HEK293 (cell line): Measurements from ENCODE around the gene ATP2B3.

Source experiments
- CTCF ChIA-PET: fragments of 350-600 bp; formaldehyde crosslinking; extraction: SDS; loops from one replicate; lab custom pipeline; 2021; ENCODE audit warnings: antibody characterized with exemption; lab: Yijun Ruan, JAX
- POLR2A ChIA-PET: fragments of 300-600 bp; formaldehyde crosslinking; extraction: SDS; loops from one replicate; lab custom pipeline; 2020; ENCODE audit warnings: antibody characterized with exemption, inconsistent platforms; lab: Yijun Ruan, JAX
- H3K27ac ChIP-seq: fragments of 200-500 bp; sonication (Bioruptor generic); 2 replicates; pipeline ENCODE4 v1.5.1; 2014; ENCODE audit warnings: low read depth, low read length, control low read depth, inconsistent platforms; ENCODE audit errors: extremely low read depth
- H3K36me3 ChIP-seq, 2 experiments: fragments of 200-500 bp in 1 of 2; sonication (Bioruptor generic) in 1 of 2; 1 replicate in 1 of 2; 2 replicates in 1 of 2; pipeline ENCODE4 v1.5.1; 2014 to 2017; ENCODE audit warnings: inconsistent platforms in 2 of 2, low read length in 2 of 2; ENCODE audit not compliant: control insufficient read depth in 2 of 2, insufficient read depth in 1 of 2
- H3K4me1 ChIP-seq: fragments of 200-500 bp; sonication (Bioruptor generic); 2 replicates; pipeline ENCODE4 v1.5.1; 2014; ENCODE audit warnings: mild to moderate bottlenecking, low read length, inconsistent platforms; ENCODE audit not compliant: control insufficient read depth, insufficient read depth
- H3K4me3 ChIP-seq: 2 replicates; pipeline ENCODE4 v1.5.1; 2011; ENCODE audit warnings: low read depth, mild to moderate bottlenecking, control low read depth, low read length, moderate library complexity
- H3K9me3 ChIP-seq: fragments of 200-500 bp; sonication (Bioruptor generic); 2 replicates; pipeline ENCODE4 v1.5.1; 2014; ENCODE audit warnings: low read depth, low read length, inconsistent platforms; ENCODE audit not compliant: control insufficient read depth, insufficient read depth
- EGR2 ChIP-seq: fragments of 450-650 bp; formaldehyde crosslinking; IDR thresholded peaks from 2 replicates; pipeline ENCODE4 v1.5.1; 2016; ENCODE audit warnings: low read depth, missing biosample characterization, missing genetic modification characterization
- FEZF1 ChIP-seq: fragments of 450-650 bp; formaldehyde crosslinking; IDR thresholded peaks from 2 replicates; pipeline ENCODE4 v1.5.1; 2016; ENCODE audit warnings: missing biosample characterization, missing genetic modification characterization
- GFI1B ChIP-seq: fragments of 450-650 bp; formaldehyde crosslinking; IDR thresholded peaks from 2 replicates; pipeline ENCODE4 v1.5.1; 2016; ENCODE audit warnings: missing biosample characterization, missing genetic modification characterization
- KLF1 ChIP-seq: fragments of 450-650 bp; formaldehyde crosslinking; IDR thresholded peaks from 2 replicates; pipeline ENCODE4 v1.5.1; 2016; ENCODE audit warnings: missing biosample characterization, missing genetic modification characterization
- KLF10 ChIP-seq: fragments of 450-650 bp; IDR thresholded peaks from 2 replicates; pipeline ENCODE4 v1.5.1; 2018; ENCODE audit warnings: missing biosample characterization, mild to moderate bottlenecking, missing genetic modification characterization
- KLF16 ChIP-seq: fragments of 450-650 bp; formaldehyde crosslinking; IDR thresholded peaks from 2 replicates; pipeline ENCODE4 v1.5.1; 2017; ENCODE audit warnings: missing biosample characterization, missing genetic modification characterization
- ZFHX2 ChIP-seq: fragments of 450-650 bp; formaldehyde crosslinking; conservative IDR thresholded peaks from 2 replicates; pipeline ENCODE4 v1.5.1; 2016; ENCODE audit warnings: missing biosample characterization, missing genetic modification characterization
- ZIC2 ChIP-seq: fragments of 450-650 bp; formaldehyde crosslinking; IDR thresholded peaks from 2 replicates; pipeline ENCODE4 v1.5.1; 2016; ENCODE audit warnings: missing biosample characterization, missing genetic modification characterization
- ZNF169 ChIP-seq: fragments of 450-650 bp; formaldehyde crosslinking; IDR thresholded peaks from 2 replicates; pipeline ENCODE4 v1.5.1; 2016; ENCODE audit warnings: missing biosample characterization, missing genetic modification characterization
- ZNF2 ChIP-seq: fragments of 450-650 bp; formaldehyde crosslinking; IDR thresholded peaks from 2 replicates; pipeline ENCODE4 v1.5.1; 2016; ENCODE audit warnings: missing biosample characterization, missing genetic modification characterization
- ZNF211 ChIP-seq: fragments of 450-650 bp; formaldehyde crosslinking; IDR thresholded peaks from 2 replicates; pipeline ENCODE4 v1.5.1; 2016; ENCODE audit warnings: low read depth, missing biosample characterization, missing genetic modification characterization
- ZNF354C ChIP-seq: fragments of 450-650 bp; formaldehyde crosslinking; IDR thresholded peaks from 2 replicates; pipeline ENCODE4 v1.5.1; 2016; ENCODE audit warnings: missing biosample characterization, missing genetic modification characterization, low read depth, borderline replicate concordance
- ZNF558 ChIP-seq: fragments of 450-650 bp; formaldehyde crosslinking; IDR thresholded peaks from 2 replicates; pipeline ENCODE4 v1.5.1; 2016; ENCODE audit warnings: missing biosample characterization, missing genetic modification characterization
- ZNF626 ChIP-seq: fragments of 450-650 bp; sonication (Bioruptor Pico); formaldehyde crosslinking; IDR thresholded peaks from 2 replicates; pipeline ENCODE4 v1.5.1; 2018; ENCODE audit warnings: missing biosample characterization, missing genetic modification characterization, inconsistent platforms
- ZNF654 ChIP-seq: fragments of 450-650 bp; formaldehyde crosslinking; IDR thresholded peaks from 2 replicates; pipeline ENCODE4 v1.5.1; 2016; ENCODE audit warnings: low read depth, missing biosample characterization, missing genetic modification characterization
- TF ChIP-seq, protein P1 (sequence below): fragments of 450-650 bp; formaldehyde crosslinking; IDR thresholded peaks from 2 replicates; pipeline ENCODE4 v1.5.1; 2016; ENCODE audit warnings: missing biosample characterization, missing genetic modification characterization
- TF ChIP-seq, protein P2 (sequence below): fragments of 450-650 bp; formaldehyde crosslinking; IDR thresholded peaks from 2 replicates; pipeline ENCODE4 v1.5.1; 2016; ENCODE audit warnings: missing biosample characterization, missing genetic modification characterization, borderline replicate concordance
- TF ChIP-seq, protein P3 (sequence below): fragments of 450-650 bp; formaldehyde crosslinking; IDR thresholded peaks from 2 replicates; pipeline ENCODE4 v1.5.1; 2016; ENCODE audit warnings: missing biosample characterization, missing genetic modification characterization

Gene ATP2B3

DNA sequence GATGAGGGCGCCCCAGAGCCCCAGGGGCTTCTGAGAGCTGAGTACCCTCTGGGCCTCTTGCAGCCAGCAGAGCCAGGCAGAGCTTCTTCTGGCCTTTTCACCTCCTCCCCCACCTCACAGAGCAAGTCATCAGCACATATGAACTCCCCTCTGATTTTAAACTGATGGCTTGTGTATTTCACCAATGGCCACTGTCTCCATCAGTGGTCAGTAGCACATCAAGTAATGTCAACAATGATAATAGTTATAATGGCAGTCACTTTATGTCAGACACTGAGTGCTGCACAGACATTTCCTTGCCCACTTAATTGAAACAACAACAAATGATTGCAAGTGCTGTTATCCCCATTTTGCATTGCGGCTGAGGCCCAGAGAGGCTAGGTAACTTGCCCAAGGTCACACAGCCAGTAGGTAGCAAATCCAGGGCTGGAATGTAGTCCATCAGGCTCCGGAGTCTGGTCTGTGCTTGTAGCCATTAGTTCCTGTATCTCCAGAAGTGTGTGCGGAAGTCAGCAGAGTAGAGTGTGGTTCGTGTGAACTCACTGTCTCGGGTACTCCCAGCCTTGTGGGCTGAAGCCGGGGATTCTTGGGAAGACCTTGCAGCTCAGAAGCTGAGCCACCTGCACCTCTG lies 3.0 kb downstream of the ATP2B3 start (continued):
- TF ChIP-seq, protein P1, sequence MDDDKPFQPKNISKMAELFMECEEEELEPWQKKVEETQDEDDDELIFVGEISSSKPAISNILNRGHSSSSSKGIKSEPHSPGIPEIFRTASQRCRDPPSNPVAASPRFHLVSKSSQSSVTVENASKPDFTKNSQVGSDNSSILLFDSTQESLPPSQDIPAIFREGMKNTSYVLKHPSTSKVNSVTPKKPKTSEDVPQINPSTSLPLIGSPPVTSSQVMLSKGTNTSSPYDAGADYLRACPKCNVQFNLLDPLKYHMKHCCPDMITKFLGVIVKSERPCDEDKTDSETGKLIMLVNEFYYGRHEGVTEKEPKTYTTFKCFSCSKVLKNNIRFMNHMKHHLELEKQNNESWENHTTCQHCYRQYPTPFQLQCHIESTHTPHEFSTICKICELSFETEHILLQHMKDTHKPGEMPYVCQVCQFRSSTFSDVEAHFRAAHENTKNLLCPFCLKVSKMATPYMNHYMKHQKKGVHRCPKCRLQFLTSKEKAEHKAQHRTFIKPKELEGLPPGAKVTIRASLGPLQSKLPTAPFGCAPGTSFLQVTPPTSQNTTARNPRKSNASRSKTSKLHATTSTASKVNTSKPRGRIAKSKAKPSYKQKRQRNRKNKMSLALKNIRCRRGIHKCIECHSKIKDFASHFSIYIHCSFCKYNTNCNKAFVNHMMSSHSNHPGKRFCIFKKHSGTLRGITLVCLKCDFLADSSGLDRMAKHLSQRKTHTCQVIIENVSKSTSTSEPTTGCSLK = no peak

DNA sequence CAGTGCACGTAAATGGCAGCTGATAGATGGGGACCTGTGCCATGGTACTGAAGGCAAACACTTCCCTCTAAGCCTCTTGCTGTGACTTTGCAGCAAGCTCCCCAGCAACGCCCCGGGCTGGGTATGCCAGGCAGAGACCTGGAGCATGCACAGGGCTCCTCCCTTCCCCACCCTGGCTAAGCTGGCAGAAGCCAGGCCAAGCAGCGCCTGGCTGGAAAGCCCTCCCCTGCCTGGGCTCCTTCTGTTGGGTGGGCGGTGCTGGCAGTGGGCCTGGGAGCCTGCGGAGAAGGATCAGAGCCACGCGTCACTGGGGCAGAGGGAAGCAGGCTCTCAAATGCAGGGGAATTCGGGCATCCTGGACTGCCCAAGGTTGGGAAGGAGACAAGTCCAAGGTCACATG lies 3.6 kb downstream of the ATP2B3 start:
- no peak overlapping the region for H3K27ac ChIP-seq
- CTCF ChIA-PET = interaction anchor here (1.0 to 1.4 kb wide), 2 partner anchors 30 to 146 kb away, joined by 3 to 5 read pairs; no protein-coding TSS in a partner anchor
- TF ChIP-seq, protein P2, sequence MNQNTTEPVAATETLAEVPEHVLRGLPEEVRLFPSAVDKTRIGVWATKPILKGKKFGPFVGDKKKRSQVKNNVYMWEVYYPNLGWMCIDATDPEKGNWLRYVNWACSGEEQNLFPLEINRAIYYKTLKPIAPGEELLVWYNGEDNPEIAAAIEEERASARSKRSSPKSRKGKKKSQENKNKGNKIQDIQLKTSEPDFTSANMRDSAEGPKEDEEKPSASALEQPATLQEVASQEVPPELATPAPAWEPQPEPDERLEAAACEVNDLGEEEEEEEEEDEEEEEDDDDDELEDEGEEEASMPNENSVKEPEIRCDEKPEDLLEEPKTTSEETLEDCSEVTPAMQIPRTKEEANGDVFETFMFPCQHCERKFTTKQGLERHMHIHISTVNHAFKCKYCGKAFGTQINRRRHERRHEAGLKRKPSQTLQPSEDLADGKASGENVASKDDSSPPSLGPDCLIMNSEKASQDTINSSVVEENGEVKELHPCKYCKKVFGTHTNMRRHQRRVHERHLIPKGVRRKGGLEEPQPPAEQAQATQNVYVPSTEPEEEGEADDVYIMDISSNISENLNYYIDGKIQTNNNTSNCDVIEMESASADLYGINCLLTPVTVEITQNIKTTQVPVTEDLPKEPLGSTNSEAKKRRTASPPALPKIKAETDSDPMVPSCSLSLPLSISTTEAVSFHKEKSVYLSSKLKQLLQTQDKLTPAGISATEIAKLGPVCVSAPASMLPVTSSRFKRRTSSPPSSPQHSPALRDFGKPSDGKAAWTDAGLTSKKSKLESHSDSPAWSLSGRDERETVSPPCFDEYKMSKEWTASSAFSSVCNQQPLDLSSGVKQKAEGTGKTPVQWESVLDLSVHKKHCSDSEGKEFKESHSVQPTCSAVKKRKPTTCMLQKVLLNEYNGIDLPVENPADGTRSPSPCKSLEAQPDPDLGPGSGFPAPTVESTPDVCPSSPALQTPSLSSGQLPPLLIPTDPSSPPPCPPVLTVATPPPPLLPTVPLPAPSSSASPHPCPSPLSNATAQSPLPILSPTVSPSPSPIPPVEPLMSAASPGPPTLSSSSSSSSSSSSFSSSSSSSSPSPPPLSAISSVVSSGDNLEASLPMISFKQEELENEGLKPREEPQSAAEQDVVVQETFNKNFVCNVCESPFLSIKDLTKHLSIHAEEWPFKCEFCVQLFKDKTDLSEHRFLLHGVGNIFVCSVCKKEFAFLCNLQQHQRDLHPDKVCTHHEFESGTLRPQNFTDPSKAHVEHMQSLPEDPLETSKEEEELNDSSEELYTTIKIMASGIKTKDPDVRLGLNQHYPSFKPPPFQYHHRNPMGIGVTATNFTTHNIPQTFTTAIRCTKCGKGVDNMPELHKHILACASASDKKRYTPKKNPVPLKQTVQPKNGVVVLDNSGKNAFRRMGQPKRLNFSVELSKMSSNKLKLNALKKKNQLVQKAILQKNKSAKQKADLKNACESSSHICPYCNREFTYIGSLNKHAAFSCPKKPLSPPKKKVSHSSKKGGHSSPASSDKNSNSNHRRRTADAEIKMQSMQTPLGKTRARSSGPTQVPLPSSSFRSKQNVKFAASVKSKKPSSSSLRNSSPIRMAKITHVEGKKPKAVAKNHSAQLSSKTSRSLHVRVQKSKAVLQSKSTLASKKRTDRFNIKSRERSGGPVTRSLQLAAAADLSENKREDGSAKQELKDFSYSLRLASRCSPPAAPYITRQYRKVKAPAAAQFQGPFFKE (tag by site-specific recombination) = no peak
- TF ChIP-seq ZNF2 = no peak
- TF ChIP-seq KLF1 (tag by site-specific recombination) = peak; percentile 69
- no peak for TF ChIP-seq ZNF626
- peak; percentile 78 for TF ChIP-seq ZFHX2 (tag by site-specific recombination)
- no peak for TF ChIP-seq ZNF211
- TF ChIP-seq ZNF654 (tag by site-specific recombination) = no peak
- TF ChIP-seq KLF16 (tag by site-specific recombination) = no peak
- peak; percentile 55; the same call in 1 of the 2 replicates for TF ChIP-seq ZIC2 (tag by site-specific recombination)
- peak; percentile 51 for TF ChIP-seq EGR2 (tag by site-specific recombination)
- no peak for TF ChIP-seq ZNF354C (tag by site-specific recombination)
- no peak for TF ChIP-seq ZNF169 (tag by site-specific recombination)
- H3K9me3 ChIP-seq = no peaks in the 10 kb centered on the region
- H3K4me3 ChIP-seq = no peak overlapping the region
- no peaks in the 10 kb centered on the region for H3K4me1 ChIP-seq
- POLR2A ChIA-PET = no interaction called here
- H3K36me3 ChIP-seq = no peaks in the 10 kb centered on the region

DNA sequence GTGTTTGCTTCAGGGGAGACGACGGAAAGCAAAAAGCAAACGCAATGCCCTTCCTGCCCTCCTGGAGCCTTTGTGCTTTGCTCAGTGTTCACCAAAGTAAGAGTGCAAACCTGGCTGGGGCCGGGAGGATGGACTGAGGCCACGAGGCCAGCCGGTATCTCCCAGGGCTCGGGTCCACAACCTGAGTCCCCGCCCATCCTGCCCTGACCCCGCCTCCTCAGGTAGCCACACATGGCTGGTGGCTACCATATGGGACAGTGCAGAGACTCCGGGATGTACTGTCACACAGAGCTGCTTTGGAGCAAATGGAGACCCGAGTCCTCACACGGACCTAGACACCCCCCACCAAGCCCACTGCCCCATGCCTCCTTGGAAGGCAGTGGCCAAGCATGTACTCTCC lies 4.8 kb downstream of the ATP2B3 start:
- no peak overlapping the region for H3K27ac ChIP-seq
- ChIA-PET CTCF (interaction anchor here (1.4 kb wide), 1 partner anchor 17 kb away, joined by 4 read pairs; no protein-coding TSS in a partner anchor), POLR2A (no interaction called here)
- no peaks in the 10 kb centered on the region for H3K36me3 ChIP-seq
- H3K4me3 ChIP-seq = no peak overlapping the region
- TF ChIP-seq GFI1B (tag by site-specific recombination) (no peak), ZIC2 (tag by site-specific recombination) (no peak), FEZF1 (tag by site-specific recombination) (no peak), KLF10 (tag by site-specific recombination) (no peak), ZNF558 (no peak)
- TF ChIP-seq, protein P3, sequence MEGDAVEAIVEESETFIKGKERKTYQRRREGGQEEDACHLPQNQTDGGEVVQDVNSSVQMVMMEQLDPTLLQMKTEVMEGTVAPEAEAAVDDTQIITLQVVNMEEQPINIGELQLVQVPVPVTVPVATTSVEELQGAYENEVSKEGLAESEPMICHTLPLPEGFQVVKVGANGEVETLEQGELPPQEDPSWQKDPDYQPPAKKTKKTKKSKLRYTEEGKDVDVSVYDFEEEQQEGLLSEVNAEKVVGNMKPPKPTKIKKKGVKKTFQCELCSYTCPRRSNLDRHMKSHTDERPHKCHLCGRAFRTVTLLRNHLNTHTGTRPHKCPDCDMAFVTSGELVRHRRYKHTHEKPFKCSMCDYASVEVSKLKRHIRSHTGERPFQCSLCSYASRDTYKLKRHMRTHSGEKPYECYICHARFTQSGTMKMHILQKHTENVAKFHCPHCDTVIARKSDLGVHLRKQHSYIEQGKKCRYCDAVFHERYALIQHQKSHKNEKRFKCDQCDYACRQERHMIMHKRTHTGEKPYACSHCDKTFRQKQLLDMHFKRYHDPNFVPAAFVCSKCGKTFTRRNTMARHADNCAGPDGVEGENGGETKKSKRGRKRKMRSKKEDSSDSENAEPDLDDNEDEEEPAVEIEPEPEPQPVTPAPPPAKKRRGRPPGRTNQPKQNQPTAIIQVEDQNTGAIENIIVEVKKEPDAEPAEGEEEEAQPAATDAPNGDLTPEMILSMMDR = no peak
- no peaks in the 10 kb centered on the region for H3K4me1 ChIP-seq
- no peaks in the 10 kb centered on the region for H3K9me3 ChIP-seq
